Astrocyte (in vitro differentiated cells and primary cell): ENCODE measurements around the gene PPP2R5B. TPM values are rescaled to one million over a fixed set of nuclear protein-coding genes. Genes with fewer than 3 reads are reported as not detected.

ENCODE experiments used
- DNase-seq: peaks from one replicate; pipeline ENCODE4 v3.0.0-alpha.2; 2010; ENCODE audit warnings: low read depth
- FAIRE-seq: peaks from 2 replicates; lab custom pipeline; 2011; peaks lifted over from hg19 to GRCh38; lab: Jason Lieb, UNC
- H2AFZ ChIP-seq: 2 replicates; pipeline ENCODE4 v1.6.0; 2012; ENCODE audit warnings: low read depth, low read length, inconsistent platforms
- H3K27ac ChIP-seq: 2 replicates; pipeline ENCODE4 v1.5.1; 2011; ENCODE audit warnings: low read depth, low read length, inconsistent platforms
- H3K27me3 ChIP-seq: 2 replicates; pipeline ENCODE4 v1.6.0; 2011; ENCODE audit warnings: low read length, inconsistent platforms; ENCODE audit not compliant: insufficient read depth
- H3K36me3 ChIP-seq: 2 replicates; pipeline ENCODE4 v1.5.1; 2011; ENCODE audit warnings: low read length, inconsistent platforms; ENCODE audit not compliant: insufficient read depth
- H3K4me1 ChIP-seq: 2 replicates; pipeline ENCODE4 v1.5.1; 2011; ENCODE audit warnings: low read length, inconsistent platforms; ENCODE audit not compliant: insufficient read depth
- H3K4me2 ChIP-seq: 2 replicates; pipeline ENCODE4 v1.6.0; 2012; ENCODE audit warnings: low read length, inconsistent platforms
- H3K4me3 ChIP-seq: 2 replicates; pipeline ENCODE4 v1.5.1; 2011; ENCODE audit warnings: low read depth, mild to moderate bottlenecking, low read length, inconsistent platforms; ENCODE audit not compliant: insufficient read depth
- H3K79me2 ChIP-seq: 2 replicates; pipeline ENCODE4 v1.6.0; 2012; ENCODE audit warnings: mild to moderate bottlenecking, low read length, inconsistent platforms; ENCODE audit not compliant: insufficient read depth
- H3K9ac ChIP-seq: 2 replicates; pipeline ENCODE4 v1.6.0; 2012; ENCODE audit warnings: mild to moderate bottlenecking, low read length, inconsistent platforms
- H3K9me3 ChIP-seq: 2 replicates; pipeline ENCODE4 v1.5.1; 2012; ENCODE audit warnings: low read depth, mild to moderate bottlenecking, low read length, inconsistent platforms; ENCODE audit not compliant: insufficient read depth
- H4K20me1 ChIP-seq: 2 replicates; pipeline ENCODE4 v1.6.0; 2012; ENCODE audit warnings: low read length, inconsistent platforms; ENCODE audit not compliant: insufficient read depth
- H3K27ac Mint-ChIP-seq: one replicate; pipeline ENCODE4 v1.8.0; 2021; ENCODE audit warnings: mild to moderate bottlenecking, mixed read lengths; ENCODE audit not compliant: unreplicated experiment
- H3K27me3 Mint-ChIP-seq: one replicate; pipeline ENCODE4 v1.8.0; 2021; ENCODE audit warnings: low read depth, mixed read lengths; ENCODE audit not compliant: unreplicated experiment
- H3K36me3 Mint-ChIP-seq: one replicate; pipeline ENCODE4 v1.8.0; 2021; ENCODE audit warnings: low read depth, mixed read lengths; ENCODE audit not compliant: unreplicated experiment
- H3K4me1 Mint-ChIP-seq: one replicate; pipeline ENCODE4 v1.8.0; 2021; ENCODE audit warnings: low read depth, mixed read lengths; ENCODE audit not compliant: unreplicated experiment
- H3K4me3 Mint-ChIP-seq: one replicate; pipeline ENCODE4 v1.8.0; 2021; ENCODE audit warnings: mild to moderate bottlenecking, moderate library complexity, mixed read lengths; ENCODE audit not compliant: unreplicated experiment
- H3K9me3 Mint-ChIP-seq: one replicate; pipeline ENCODE4 v1.8.0; 2021; ENCODE audit warnings: mild to moderate bottlenecking, mixed read lengths; ENCODE audit not compliant: unreplicated experiment
- CTCF ChIP-seq: IDR thresholded peaks from 2 replicates; pipeline ENCODE4 v1.5.1; 2011; ENCODE audit warnings: low read depth, mild to moderate bottlenecking, inconsistent platforms, low read length, moderate library complexity; ENCODE audit not compliant: insufficient read depth
- EZH2 ChIP-seq: IDR thresholded peaks from 2 replicates; pipeline ENCODE4 v1.6.1; 2012; ENCODE audit warnings: mild to moderate bottlenecking, low read length, inconsistent platforms; ENCODE audit not compliant: insufficient read depth
- total RNA-seq: library from RNA; stranded (reverse); gene quantifications from 2 replicates; pipeline ENCODE4 v1.2.1, GENCODE V29; 2021

PPP2R5B gene
- total RNA-seq, 1 donor from 2014 or later, result 24.1 TPM

DNA sequence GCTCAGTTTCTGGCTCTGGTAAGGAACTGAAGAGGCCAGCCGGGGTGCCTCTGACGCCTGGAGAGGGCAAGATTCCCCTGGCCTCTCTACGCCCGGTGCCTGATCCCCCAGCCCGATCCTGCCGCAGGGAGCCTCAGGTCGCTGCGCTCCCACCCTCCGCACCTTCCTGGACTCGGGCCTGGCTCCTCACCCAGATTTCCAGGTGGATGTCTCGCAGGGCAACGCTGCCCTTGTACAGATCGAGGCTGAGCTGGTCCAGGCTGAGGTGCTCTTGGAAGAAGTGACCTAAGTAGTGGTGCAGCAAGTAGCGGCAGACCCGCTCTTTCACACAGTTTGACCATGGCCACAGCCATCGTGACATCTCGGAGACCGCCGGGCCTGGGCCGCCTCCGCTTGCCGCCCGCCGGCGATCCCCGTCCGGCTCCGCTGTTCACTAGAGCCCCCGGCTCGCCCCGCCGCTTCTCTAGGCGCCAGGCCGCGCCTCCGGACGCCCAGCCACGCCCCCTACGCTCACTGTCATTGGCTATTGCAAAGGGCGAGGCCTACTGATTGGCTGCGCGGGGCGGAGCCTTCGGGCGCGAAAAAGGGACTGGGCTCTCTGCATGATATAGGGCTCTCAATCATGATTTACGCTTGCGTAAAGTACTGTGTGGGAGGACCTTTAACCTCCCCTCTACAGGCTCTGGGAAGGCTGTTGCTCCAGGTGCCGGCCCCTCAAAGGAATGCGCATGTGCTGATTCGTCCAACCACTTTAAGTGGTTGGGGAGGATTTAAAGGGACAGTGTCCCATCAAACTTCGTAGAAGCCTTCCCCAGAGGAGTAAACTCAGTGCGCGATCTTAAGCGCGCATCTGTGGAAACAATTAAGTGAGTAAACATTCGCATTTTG lies 7.5 kb upstream of the PPP2R5B start, which contains the start of gene ATG2A:
Gene ATG2A, minus strand, starts transcription at position 435 of the 888 bp plus-strand sequence. Its CDS starts 74 bp downstream, at position 361.
- TF ChIP-seq CTCF (no peak), EZH2 (no peak)
- FAIRE-seq (peak; percentile 88), DNase-seq (peak; percentile 99)
- Mint-ChIP-seq H3K27me3 (no peaks in the 10 kb centered on the region), H3K27ac (peak within 1 kb of the TSS; percentile 94), H3K36me3 (peaks cover 4% of the 10 kb centered on the region), H3K4me1 (peaks cover 10% of the 10 kb centered on the region), H3K4me3 (peak within 1 kb of the TSS; percentile 94), H3K9me3 (no peaks in the 10 kb centered on the region)
- H3K4me2 ChIP-seq, result peak within 1 kb of the TSS; percentile 96
- H3K27ac ChIP-seq, result peak within 1 kb of the TSS; percentile 81
- H3K27me3 ChIP-seq, result no peaks in the 10 kb centered on the region
- H3K4me1 ChIP-seq, result peaks cover 18% of the 10 kb centered on the region
- no peaks in the 10 kb centered on the region for H3K9me3 ChIP-seq
- no peaks in the 10 kb centered on the region for H3K36me3 ChIP-seq
- peaks cover 21% of the 10 kb centered on the region for H3K79me2 ChIP-seq
- H3K9ac ChIP-seq, result peak within 1 kb of the TSS; percentile 95
- H4K20me1 ChIP-seq, result no peaks in the 10 kb centered on the region
- peak within 1 kb of the TSS; percentile 77 for H3K4me3 ChIP-seq
- H2AFZ ChIP-seq, result peak within 1 kb of the TSS; percentile 78

DNA sequence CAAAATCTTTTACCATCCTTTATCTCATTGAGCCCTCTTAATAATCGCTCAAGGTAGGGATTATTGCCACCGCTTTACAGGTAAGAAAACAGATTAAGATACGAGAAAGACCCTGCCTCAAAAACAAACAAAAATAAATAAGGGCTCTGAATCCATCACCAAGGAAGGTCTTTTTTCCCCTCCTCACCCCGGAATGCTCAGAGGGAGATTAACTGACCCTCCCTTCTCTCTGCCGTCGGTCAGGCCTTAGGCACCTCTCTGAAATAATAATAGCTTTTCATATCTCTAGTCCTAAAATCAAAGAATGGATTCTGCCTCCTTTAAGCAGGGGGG lies 6.9 kb upstream of the PPP2R5B start:
- DNase-seq, result no peak
- H3K27me3 ChIP-seq, result no peaks in the 10 kb centered on the region
- Mint-ChIP-seq H3K4me1 (peaks cover 10% of the 10 kb centered on the region), H3K36me3 (peaks cover 2% of the 10 kb centered on the region), H3K4me3 (peak overlapping the region; percentile 94), H3K27me3 (no peaks in the 10 kb centered on the region), H3K27ac (peak overlapping the region; percentile 94), H3K9me3 (no peaks in the 10 kb centered on the region)
- H3K36me3 ChIP-seq, result no peaks in the 10 kb centered on the region
- H3K4me2 ChIP-seq, result peak overlapping the region; percentile 92
- H3K27ac ChIP-seq, result peak overlapping the region; percentile 56
- peaks cover 18% of the 10 kb centered on the region for H3K4me1 ChIP-seq
- peak overlapping the region; percentile 65 for H2AFZ ChIP-seq
- H3K79me2 ChIP-seq, result peaks cover 21% of the 10 kb centered on the region
- no peak for TF ChIP-seq CTCF
- TF ChIP-seq EZH2, result no peak
- H3K9ac ChIP-seq, result peak overlapping the region; percentile 83
- no peaks in the 10 kb centered on the region for H3K9me3 ChIP-seq
- peak overlapping the region; percentile 60 for H3K4me3 ChIP-seq
- FAIRE-seq, result no peak
- H4K20me1 ChIP-seq, result no peaks in the 10 kb centered on the region
